Urinary bladder (tissue), 4 donors: ENCODE measurements around the gene ELMOD3. TPM values are rescaled to one million over a fixed set of nuclear protein-coding genes. Genes with fewer than 3 reads are reported as not detected.
"Not testable (repeated sequence)": the region's sequence is repeated elsewhere in the genome, so short reads cannot be mapped to it uniquely, and the experiment has no call there.

ENCODE experiments used
- DNase-seq: peaks from one replicate; pipeline ENCODE4 v3.0.0-alpha.2; 2015; ENCODE audit errors: extremely low spot score
- H3K27ac ChIP-seq: one replicate; pipeline ENCODE4 v1.5.1; 2013; ENCODE audit warnings: low read depth, mild to moderate bottlenecking, moderate library complexity
- H3K36me3 ChIP-seq: one replicate; pipeline ENCODE4 v1.6.1; 2013; ENCODE audit warnings: mild to moderate bottlenecking, moderate library complexity; ENCODE audit not compliant: insufficient read depth
- H3K4me1 ChIP-seq: one replicate; pipeline ENCODE4 v1.6.1; 2013; ENCODE audit warnings: mild to moderate bottlenecking, moderate library complexity; ENCODE audit not compliant: insufficient read depth
- H3K4me3 ChIP-seq: one replicate; pipeline ENCODE4 v1.5.1; 2013; ENCODE audit warnings: low read depth, low read length
- WGBS: extraction: QIAGEN DNeasy Blood & Tissue Kit; methylation state at CpG from one replicate; pipeline ENCODE4 v1.1.7; 2013; 5-methylcytosine and 5-hydroxymethylcytosine counted together
- polyA plus RNA-seq: library from polyadenylated mRNA; stranded (reverse); fragments of 200-250 nt; gene quantifications from one replicate; pipeline ENCODE4 v1.2.3, GENCODE V29; 2013
- total RNA-seq: library from RNA; depleted of rRNA; stranded (reverse); fragments of >200 nt; gene quantifications from one replicate; pipeline ENCODE4 v1.2.3, GENCODE V29; 2014
- donor health status: healthy with polysubstance abuse.
- donor health status: healthy.

The ELMOD3 gene
- total and polyA plus RNA-seq, 2 donors: 19.4 to 21.0 TPM

DNA sequence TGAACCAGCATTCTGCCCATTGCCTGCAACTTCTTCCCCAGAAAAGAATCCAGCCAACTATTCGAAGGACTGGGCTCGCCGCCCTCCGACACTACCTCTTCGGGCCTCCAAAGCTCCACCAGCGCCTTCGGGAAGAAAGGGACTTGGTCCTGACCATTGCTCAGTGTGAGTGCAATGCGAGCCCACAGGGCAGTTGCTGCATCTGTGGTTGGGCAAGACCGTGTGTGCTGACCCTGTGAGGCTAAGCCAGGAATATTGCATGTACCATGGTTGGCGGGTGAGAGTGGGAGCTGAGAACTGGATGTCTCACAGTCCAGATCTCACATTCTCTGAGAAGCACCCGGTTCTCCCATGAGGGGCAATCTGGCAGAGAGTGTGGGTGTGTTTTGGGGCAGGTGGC lies 16.5 kb downstream of the ELMOD3 start:
- Histone ChIP-seq H3K36me3 (no peaks in the 10 kb centered on the region), H3K27ac (no peak overlapping the region), H3K4me3 (no peak overlapping the region), H3K4me1 (no peaks in the 10 kb centered on the region)
- no peak for DNase-seq
- 97% methylated on average over 11 of the region's 11 CpGs for WGBS

DNA sequence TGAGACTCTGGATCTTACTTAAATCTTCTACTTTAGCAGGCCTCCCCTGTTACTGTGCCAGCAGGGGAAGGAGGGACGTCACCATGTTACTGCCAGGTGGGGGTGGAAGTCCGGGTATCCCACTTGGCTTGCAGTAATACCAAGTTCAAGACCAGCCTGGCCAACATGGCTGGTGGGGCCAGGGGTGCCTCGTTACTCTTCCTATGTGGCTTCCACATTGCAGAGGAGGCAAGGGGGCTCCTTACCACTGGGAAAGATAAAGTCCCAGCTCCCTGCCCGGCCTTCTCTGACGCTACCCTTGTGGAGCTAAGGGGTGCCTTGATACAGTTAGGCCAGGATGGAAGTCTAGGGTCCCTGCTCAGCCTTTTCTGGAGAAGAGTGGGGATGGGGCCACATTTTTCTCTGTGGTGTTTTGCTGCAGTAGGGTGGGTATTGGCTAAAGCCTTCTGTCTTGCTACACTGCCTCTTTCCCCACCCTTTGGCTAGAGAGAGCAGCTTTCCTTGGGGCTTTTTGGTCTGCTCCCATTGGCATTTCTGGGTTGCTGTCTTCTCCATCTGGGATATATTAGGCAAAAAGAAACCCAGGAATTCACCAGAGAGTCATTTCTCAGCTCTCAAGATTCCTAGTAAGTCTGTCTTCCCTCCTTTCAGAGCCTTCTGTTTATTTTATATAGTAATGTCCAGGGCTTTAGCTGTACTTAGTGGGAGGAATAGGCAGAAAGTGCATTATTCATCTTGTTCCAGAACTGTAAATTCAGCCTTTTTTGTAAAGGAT lies 21.9 kb downstream of the ELMOD3 start:
- Histone ChIP-seq H3K27ac (no peak overlapping the region), H3K36me3 (no peaks in the 10 kb centered on the region), H3K4me3 (no peak overlapping the region), H3K4me1 (no peaks in the 10 kb centered on the region)
- 90% methylated on average over 5 of the region's 5 CpGs for WGBS
- DNase-seq: no peak

DNA sequence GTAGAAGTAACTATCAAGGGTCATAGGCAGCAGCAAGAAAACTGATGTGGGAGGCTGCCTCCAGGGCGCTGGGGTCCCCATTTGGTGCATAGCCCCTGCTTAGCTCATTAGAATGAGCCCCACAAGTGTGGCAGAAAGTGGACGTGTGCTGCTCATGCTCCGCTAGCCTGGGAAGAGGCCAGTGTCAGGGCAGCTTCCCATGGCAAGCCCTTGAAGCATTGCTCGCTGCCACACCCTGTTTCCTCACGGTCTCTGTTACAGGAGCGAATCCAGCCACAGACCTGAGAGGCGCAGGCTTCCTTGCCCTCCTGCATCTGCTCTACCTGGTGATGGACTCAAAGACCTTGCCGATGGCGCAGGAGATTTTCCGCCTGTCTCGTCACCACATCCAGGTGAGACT lies 22.5 kb downstream of the ELMOD3 start:
- Histone ChIP-seq H3K4me3 (no peak overlapping the region), H3K4me1 (no peaks in the 10 kb centered on the region), H3K27ac (no peak overlapping the region), H3K36me3 (no peaks in the 10 kb centered on the region)
- 87% methylated on average over 11 of the region's 11 CpGs for WGBS
- no peak for DNase-seq

DNA sequence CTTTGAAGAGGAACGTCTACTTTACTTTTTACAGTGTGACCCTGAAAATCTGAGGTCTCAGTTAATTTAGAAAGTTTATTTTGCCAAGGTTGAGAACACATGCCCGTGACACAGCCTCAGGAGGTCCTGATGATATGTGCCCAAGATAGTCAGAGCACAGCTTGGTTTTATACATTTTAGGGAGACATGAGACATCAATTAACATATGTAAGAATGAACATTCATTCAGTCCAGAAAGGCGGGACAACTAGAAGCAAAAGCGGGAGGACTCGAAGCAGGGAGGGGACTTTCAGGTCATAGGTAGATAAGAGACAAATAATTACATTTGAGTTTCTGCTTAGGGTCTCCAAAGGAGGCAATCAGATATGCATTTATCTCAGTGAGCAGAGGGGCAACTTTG lies 23.7 kb downstream of the ELMOD3 start:
- no peaks in the 10 kb centered on the region for H3K36me3 ChIP-seq
- no peak for DNase-seq

DNA sequence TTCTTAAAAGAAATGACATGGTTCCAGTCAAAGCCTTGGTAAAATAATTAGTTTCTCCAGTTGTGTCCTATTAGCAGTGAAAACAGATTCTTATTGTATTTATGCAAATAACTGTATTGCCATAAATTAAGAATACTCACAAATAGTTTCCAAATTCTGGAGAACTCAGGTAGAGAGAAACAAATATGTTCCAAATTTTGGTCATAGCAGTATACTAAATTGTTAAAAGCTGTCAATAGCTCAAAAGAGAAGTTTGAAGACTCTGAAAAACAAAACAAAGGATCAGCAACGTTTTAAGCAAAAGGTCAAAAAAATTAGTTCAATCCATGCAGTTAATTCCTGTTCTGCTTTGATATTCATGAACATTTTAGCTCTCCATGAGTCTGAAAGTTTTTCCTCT lies 25.5 kb downstream of the ELMOD3 start:
- DNase-seq: no peak
- Histone ChIP-seq H3K27ac (no peak overlapping the region), H3K4me3 (no peak overlapping the region), H3K4me1 (no peaks in the 10 kb centered on the region), H3K36me3 (no peaks in the 10 kb centered on the region)
- 82% methylated on average over 1 of the region's 1 CpG for WGBS

More for the DNA sequence above, 23.7 kb downstream of the ELMOD3 start:
- Histone ChIP-seq H3K4me3 (no peak overlapping the region), H3K4me1 (no peaks in the 10 kb centered on the region), H3K27ac (no peak overlapping the region)
- WGBS: 87% methylated on average over 5 of the region's 5 CpGs

DNA sequence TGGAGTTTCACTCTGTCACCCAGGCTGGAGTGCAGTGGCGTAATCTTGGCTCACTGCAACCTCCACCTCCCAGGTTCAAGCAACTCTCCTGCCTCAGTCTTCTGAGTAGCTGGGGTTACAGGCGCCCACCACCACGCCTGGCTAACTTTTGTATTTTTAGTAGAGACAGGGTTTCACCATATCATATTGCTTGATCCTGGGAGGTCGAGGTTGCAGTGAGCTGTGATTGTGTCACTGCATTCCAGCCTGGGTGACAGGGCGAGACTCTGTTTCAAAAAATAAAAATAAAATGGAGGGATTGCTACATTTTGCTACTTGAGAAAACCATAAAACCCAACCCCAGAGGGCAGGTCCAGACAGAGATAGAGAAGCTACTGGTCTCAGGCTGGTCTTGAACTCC lies 28.6 kb downstream of the ELMOD3 start:
- not testable (repeated sequence) for H3K4me1 ChIP-seq, H3K4me3 ChIP-seq, DNase-seq, H3K27ac ChIP-seq, H3K36me3 ChIP-seq
- WGBS: 89% methylated on average over 5 of the region's 5 CpGs

DNA sequence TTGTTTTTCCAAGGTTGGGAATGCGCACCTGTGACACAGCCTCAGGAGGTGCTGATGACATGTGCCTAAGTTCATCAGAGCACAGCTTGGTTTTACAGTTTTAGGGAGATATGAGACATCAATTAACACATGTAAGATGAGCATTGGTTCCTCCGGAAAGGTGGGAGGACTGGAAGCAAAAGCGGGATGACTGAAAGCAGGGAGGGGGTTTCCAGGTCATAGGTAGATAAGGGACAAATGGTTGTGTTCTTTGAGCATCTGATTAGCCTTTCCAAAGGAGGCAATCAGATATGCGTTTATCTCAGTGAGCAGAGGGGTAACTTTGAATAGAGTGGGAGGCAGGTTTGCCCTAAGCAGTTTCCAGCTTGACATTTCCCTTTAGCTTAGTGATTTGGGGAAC lies 29.3 kb downstream of the ELMOD3 start:
- H3K36me3 ChIP-seq: no peaks in the 10 kb centered on the region
- whole genome bisulfite sequencing: 88% methylated on average over 4 of the region's 4 CpGs

DNA sequence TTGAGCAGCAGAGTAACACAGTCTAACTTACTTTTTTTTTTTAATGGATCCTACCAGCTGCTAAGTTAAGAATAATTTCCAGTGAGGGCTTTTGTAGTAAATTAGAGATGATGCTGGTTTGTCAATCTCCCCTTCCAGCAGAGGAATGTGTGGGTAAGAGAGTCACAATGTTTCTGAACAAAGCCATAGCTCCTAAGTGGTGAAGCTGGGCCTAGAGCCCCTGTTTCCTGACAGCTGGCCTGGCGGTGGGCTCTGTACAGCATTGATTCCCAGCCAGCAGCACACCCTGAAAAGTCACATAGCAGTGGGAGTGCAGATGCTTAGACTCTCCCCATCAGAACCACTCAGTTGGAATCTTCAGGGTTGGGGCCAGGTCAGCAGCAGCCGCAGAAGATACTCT lies 31.2 kb downstream of the ELMOD3 start:
- Histone ChIP-seq H3K27ac (no peak overlapping the region), H3K4me3 (no peak overlapping the region), H3K4me1 (no peaks in the 10 kb centered on the region), H3K36me3 (no peaks in the 10 kb centered on the region)
- WGBS: 80% methylated on average over 2 of the region's 2 CpGs
- no peak for DNase-seq

More for the DNA sequence above, 29.3 kb downstream of the ELMOD3 start:
- DNase-seq: no peak
- Histone ChIP-seq H3K4me3 (no peak overlapping the region), H3K27ac (no peak overlapping the region), H3K4me1 (no peaks in the 10 kb centered on the region)

DNA sequence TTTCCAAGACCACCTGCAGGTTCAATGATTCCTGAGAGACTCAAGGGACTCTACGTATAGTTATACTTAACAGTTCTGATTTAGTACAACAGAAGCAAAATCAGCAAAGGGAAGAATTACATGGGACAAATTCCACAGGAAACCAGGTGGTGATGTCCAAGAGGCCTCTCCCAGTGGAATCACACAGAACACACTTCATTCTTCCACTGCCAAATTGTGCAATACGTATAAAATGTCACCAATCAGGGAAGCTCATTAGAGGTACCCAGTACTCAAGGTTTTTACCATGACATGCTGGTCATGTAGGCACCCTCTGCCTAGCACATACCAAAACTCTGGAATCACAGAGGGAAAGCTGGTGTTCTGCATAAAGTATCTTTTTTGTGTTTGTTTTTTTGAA lies 33.2 kb downstream of the ELMOD3 start:
- 90% methylated on average over 2 of the region's 2 CpGs for WGBS
- DNase-seq: no peak
- no peak overlapping the region for H3K4me3 ChIP-seq
- H3K4me1 ChIP-seq: no peaks in the 10 kb centered on the region
- H3K27ac ChIP-seq: no peak overlapping the region
- H3K36me3 ChIP-seq: peaks cover 4% of the 10 kb centered on the region

DNA sequence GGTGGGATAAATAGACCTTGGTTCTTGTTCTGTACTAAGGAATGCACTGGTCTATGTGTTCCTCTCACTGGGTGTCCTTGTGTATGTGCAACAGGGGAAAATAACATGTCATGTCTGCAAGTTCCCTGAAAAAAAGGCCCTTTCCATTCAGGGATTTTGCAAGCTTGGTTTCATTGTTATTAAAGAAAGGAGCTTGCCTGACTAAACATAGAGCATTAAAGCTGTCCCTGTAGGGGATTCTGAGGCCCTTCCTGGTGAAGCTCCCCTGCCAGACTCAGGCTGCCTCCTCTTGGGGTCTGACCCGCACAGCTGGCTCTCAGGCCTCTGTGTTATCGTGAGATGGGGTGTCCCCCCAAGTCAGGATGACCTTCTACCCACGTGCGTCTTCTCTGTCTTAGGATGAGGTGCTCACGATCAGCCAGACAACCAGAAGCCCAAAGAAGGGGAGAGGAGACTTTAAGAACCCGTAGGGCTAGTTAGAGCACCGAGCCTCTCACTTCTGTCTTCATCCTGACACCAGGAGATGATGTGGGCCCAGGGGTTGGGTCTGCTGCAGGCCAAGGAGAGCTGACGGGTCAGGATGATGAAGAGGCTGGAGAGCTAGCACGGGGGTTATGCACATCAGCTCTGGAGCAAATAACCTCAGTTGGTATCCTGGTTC lies 34.4 kb downstream of the ELMOD3 start:
- H3K36me3 ChIP-seq: peaks cover 4% of the 10 kb centered on the region
- 86% methylated on average over 9 of the region's 9 CpGs for WGBS
- no peak overlapping the region for H3K27ac ChIP-seq
- H3K4me1 ChIP-seq: no peaks in the 10 kb centered on the region
- DNase-seq: no peak
- no peak overlapping the region for H3K4me3 ChIP-seq

DNA sequence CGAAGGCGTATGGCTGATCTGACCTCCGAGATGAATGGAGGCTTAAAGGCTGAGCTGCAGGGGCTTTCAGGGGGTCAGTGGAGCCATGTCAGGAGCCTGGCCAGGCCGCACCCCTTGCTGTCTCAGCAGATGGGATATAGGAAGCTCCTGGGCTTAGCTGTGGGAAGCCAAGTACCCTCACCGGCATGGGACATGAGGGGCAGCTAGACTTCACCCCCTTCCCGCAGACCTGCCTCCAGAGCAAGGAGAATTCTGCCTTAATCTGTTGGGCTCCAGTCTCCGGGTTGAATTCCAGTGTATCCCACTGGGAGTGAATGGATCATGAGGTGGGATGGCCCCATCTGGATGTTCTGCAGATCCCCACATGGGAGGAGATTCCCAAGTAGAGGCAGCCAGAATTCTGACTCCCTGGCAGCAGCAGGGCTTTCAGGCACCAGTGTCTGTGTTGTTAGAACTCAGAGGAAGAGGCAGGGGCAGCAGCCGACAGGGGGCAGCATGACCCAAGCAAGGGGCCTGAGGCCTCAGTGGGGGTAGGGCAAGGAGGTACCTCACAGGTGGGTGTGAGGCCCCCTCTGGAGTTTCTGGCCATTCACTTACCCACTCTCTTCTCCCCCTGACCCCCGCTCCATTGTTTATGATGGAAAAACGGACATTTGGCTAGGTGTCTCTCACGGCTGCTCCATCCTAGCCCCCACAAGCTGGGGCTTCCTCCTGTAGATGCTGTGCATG lies 36.5 kb downstream of the ELMOD3 start:
- Histone ChIP-seq H3K27ac (no peak overlapping the region), H3K4me1 (no peaks in the 10 kb centered on the region), H3K4me3 (no peak overlapping the region), H3K36me3 (peaks cover 4% of the 10 kb centered on the region)
- 77% methylated on average over 11 of the region's 11 CpGs for WGBS
- no peak for DNase-seq

DNA sequence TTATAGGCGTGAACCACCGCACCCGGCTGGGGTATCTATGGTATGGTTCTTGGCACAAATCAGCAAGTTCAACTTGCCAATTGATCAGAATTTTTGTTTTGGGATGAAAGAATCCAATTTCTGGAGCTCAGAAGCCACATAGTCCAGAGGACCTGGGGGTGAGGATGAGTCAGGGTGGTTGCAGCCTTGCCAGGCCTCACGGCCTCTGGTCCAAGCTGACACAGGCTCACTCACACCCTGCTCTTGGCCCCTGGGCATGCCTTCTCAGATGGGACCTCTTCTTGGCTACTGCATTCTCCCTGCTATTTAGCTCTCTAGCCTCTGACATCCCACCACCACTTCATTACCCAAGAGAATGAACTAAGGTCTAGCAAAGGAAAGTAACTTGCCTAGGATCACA lies 39.3 kb downstream of the ELMOD3 start:
- peaks cover 4% of the 10 kb centered on the region for H3K36me3 ChIP-seq
- DNase-seq: no peak
- H3K27ac ChIP-seq: no peak overlapping the region

DNA sequence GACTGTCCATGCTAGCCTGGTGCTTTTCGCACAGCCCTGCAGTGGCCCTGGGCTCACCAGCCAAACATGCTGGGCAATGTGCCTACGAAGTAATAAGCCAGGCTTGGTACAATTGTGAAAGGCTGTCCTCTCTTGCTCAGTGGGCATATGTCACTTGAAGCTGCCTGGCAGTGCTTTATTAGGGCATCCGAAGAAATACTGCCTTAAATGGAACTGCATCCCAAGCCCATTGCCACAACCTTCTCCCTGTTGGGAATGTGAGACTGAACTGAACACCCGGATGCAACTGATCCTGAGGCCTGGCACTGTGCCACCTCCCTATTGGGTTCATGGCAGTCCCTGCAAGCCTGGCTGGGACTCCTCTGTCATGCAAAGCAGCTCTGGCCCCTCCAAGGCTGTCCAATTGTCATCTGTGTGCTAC lies 39.7 kb downstream of the ELMOD3 start:
- no peak overlapping the region for H3K27ac ChIP-seq
- no peak overlapping the region for H3K4me3 ChIP-seq
- WGBS: 76% methylated on average over 4 of the region's 4 CpGs
- peaks cover 4% of the 10 kb centered on the region for H3K36me3 ChIP-seq
- no peaks in the 10 kb centered on the region for H3K4me1 ChIP-seq
- DNase-seq: no peak

More for the DNA sequence above, 39.3 kb downstream of the ELMOD3 start:
- 93% methylated on average over 4 of the region's 4 CpGs for WGBS
- no peaks in the 10 kb centered on the region for H3K4me1 ChIP-seq
- H3K4me3 ChIP-seq: no peak overlapping the region

DNA sequence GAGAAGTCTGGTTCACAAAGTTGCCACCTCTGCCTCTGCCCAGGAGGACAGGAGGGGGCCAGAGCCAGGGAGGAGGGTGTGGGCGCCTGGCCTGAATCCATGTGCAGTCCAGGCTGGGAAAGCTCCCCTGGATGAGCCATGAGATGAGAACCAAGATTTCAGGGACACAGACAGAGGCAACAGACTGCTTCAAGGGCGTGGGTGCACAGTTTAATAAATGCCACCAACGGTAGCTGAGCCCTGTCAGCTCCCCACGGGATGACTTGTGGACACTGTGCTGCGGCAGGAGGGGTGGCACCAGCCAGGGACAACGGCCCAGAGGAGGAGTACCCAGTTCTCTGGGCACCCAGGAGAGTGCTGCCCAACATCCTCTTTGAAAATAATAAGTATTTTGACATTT lies 40.4 kb downstream of the ELMOD3 start:
- H3K36me3 ChIP-seq: peaks cover 4% of the 10 kb centered on the region
- WGBS: 86% methylated on average over 6 of the region's 6 CpGs
- no peak for DNase-seq
- H3K4me1 ChIP-seq: no peaks in the 10 kb centered on the region
- H3K27ac ChIP-seq: no peak overlapping the region
- no peak overlapping the region for H3K4me3 ChIP-seq
